Stimulated activated CD8-positive, alpha-beta memory T cell treated with anti-CD3 and anti-CD28 coated beads, Interleukin-12 subunit alpha, Interleukin-12 subunit beta, amount 100 ng/mL, for 24 hours (primary cell): ENCODE measurements around the gene FICD.
A peak's percentile ranks its signal among the peaks of the same experiment; 100 is the strongest.
"Not testable (repeated sequence)": the region's sequence is repeated elsewhere in the genome, so short reads cannot be mapped to it uniquely, and the experiment has no call there.

Experiments used
- DNase-seq: peaks from one replicate; pipeline ENCODE4 v3.0.0-alpha.2; 2020; ENCODE audit errors: extremely low read depth

FICD gene

DNA sequence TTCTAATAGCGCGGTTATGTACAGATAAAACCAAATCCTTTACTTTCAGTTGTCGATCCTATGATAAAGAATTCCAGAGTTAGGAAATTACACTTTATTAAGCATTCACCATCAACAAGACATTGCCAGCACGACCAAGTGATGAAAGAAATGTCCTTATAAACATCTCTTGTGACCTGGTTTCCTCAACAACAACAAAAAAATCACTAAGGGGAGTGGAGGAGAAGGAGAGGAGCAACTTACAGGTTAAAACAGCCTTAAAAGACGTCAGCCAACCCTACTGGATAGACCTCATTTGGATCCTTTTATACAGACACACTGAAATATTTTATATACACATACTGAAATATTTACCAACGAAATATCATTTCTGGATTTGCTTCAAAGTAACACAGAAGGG is 23.1 kb downstream of the FICD start:
- no peak for DNase-seq

DNA sequence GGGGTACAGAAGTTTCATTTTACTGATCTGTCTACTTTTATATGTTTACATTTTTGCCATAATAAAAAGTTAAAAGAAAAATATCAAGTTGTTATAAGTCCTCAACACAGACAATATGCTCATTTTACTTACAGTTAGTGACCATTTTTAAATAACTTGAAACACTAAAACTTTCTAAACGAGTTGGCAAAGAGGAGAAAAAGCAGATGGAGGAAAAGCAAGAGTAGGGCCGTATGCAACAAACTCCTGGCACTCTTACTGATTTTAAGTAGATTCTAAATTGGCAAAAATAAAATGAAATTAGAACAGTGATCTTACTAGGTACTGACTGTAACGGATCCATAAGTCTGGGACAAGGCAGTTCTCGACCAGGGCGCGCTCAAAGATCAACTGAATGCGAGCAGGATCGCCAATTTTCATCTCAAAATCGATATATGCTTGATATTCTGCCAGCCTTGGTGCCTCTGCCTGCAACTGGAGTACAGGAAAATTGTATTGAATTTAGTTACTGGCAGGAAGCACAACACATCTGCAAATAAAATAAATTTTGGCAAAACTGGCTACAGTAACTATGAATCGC is 23.6 kb downstream of the FICD start:
- DNase-seq: no peak

DNA sequence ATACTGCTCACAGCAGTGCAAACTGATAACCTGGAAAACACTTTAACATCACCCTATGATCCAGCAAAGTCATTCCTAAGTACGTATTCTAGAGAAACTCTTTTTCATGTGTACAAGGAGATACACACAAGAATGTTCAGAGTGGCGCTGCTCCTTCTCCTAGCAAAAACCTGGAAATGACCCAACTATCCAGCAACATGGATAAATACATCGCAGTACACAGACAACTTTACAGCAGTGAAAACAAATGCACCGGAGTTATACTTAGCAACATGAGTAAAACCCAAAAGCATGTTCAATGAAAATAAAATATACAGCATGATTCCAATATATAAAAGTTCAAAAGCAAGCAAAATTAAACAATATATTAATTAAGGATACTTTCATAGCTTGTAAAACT is 27.2 kb downstream of the FICD start:
- DNase-seq: no peak

DNA sequence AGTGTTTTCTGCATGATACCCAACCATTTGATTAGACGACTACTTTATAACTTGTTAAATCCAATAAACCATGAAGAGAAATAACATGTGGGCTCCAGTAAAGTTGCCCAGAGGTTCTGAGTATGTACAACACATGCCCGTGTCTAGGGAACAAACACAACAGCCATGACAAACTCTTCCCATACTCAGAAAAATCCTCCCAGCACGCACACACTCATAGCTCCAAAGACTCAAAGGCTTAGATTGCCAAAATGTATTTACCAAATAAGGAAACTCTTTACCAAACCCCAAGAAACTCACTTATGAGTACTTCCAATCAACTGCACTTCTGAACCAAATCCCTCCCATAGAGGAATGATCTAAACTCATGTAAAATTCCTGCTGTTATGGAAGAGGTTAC is 28.6 kb downstream of the FICD start:
- DNase-seq: no peak

DNA sequence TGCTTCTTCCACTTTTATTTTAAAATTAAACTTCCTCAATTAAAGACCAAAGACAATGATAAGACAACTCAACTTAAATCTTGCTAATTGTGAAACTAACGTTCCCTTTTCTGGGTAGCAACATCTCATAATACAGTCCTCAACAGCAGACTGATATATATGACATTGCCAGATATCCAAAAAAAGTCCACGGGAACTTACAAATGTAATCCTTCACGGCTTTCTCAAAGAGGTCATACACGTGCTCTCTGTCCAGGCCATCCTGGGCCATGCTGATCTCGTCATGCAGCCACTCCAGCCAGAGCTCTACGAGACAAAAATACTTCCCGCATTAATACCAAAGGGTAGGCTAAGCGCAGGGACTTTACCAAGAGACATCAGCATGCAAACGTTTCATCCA is 32.6 kb downstream of the FICD start:
- no peak for DNase-seq

DNA sequence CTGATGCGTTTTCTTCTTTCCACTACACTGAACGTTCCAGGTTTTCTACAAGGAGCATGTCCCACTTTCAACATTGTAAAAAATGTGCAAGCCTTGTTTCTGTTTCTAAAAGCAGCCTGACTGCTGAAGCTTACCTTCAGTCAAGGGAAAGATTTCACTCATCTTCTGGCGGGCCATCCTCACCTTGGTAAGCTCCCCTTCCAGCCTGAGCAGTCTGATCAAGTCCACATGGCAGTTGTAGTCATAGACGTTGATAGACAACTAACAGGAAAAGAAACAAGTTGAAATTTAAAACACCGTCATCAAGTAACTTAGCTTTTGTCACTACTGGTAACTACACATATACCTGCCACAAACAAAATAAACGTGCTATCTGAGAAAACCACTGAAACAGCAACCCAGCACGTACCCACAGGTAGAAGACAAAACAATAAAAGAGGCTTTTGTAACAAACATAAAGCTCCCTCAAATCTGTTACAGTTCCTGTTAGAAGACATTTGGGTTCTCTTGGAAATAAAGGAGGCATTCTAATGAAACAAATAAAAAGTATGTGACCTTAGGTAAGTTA is 34.0 kb downstream of the FICD start:
- DNase-seq: no peak

DNA sequence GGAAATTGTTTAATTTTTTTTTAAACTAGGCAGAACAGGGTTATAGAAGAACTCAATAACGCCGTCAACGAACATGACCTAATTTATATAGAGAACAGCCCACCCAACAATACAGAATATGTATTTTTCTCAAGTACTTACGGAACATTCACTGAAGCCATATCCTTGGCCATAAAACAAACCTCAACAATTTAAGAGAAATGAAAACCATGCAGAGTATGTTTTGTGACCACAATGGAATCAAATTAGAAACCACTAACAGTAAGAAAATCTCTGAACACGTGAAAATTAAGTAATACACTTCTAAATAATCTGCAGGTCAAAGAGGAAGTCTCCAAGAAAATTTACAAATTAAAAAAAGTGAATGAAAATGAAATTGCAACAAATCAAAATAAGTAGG is 36.5 kb downstream of the FICD start:
- no peak for DNase-seq

DNA sequence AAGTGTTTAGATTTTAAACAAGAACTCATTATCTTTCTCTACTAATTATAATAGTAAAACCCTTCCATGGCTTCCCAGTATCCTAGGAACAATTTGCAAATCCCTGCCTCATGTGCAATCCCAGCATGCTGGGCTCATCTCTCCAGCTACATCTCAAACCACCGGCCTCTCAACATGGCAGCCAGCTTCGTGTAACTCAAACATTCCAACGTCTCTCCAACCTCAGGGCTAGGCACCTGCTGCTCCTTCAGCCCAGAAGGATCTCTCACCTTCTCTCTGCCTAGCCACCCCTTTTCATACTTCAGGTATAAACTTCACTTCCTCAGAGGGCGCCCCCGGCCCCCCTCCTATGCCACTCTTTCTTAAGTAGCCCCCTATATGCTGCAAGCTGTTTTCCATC is 38.7 kb downstream of the FICD start:
- no peak for DNase-seq

DNA sequence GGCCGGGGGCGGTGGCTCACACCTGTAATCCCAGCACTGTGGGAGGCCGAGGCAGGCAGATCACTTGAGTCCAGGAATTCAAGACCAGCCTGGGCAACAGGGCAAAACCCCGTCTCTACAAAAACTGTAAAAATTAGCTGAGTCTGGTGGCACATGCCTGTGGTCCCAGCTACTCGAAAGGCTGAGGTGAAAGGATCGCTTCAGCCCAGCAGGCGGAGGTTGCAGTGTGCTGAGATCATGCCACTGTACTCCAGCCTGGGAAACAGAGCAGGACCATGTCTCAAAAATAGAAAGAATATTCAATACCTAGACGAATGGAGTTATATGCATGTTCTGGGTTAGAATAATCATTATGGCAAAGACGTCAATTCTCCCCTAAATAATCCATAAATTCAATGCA is 40.3 kb downstream of the FICD start:
- not testable (repeated sequence) for DNase-seq

DNA sequence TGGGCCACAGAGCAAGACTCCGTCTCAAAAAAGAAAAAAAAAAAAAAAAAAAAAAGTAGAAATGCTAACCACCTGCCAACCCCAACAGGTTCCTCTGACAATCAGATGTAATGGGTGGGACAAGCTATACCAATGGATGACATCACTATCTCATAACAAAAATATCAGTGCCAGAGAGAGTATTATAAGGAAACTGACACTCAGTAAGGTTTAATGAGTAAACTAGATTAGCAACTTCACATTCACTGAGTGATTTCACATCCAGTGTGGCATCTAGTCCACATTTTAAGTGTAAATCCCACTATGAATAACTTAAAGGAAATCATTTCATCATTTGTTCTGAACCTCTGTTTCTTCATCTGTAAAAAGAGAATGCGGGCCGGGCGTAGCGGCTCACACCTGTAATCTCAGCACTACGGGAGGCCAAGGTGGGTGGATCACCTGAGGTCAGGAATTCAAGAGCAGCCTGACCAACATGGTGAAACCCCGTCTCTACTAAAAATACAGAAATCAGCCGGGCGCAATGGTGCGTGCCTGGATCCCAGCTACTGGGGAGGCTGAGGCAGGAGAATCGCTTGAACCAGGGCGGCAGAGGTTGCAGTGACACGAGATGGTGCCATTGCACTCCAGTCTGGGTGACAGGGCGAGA is 44.1 kb downstream of the FICD start:
- no peak for DNase-seq

DNA sequence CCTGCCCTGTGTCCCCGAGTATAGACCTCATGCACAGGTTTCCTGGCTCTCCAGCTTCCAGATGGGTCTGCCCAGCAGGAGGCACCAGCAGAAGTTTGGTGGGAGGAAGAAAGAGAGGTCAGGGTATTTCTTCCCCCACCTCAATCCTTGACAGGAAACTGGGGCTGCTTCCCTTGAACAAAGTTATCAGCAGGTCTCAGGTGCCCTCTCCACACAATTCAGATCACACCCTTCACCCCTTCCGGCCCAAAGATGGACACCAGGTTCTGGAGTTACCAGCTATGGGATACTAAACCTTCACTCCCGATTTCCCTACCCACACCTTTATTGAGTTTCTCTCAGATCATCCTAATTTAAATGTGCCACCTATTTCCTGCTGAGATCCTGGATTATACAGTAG is 44.7 kb downstream of the FICD start:
- DNase-seq: no peak

DNA sequence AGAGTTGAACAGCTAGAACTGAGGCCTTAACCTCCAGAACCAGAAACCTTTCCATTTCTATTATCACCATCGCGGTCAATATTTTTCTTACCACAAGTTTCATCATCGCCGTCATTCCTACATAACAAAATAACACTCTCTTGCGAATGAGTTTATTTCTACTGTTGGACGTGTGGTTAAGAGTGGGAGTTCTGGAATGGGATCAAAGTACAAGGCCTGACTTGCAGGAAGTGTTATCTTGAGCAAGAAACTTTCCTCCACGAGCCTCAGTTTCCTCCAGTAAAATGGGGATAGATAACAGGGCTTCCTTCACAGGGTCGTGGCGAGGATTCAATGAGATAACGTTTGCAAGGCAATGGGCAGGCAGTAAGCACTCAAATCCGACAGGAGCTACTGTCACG is 45.2 kb downstream of the FICD start:
- DNase-seq: no peak

DNA sequence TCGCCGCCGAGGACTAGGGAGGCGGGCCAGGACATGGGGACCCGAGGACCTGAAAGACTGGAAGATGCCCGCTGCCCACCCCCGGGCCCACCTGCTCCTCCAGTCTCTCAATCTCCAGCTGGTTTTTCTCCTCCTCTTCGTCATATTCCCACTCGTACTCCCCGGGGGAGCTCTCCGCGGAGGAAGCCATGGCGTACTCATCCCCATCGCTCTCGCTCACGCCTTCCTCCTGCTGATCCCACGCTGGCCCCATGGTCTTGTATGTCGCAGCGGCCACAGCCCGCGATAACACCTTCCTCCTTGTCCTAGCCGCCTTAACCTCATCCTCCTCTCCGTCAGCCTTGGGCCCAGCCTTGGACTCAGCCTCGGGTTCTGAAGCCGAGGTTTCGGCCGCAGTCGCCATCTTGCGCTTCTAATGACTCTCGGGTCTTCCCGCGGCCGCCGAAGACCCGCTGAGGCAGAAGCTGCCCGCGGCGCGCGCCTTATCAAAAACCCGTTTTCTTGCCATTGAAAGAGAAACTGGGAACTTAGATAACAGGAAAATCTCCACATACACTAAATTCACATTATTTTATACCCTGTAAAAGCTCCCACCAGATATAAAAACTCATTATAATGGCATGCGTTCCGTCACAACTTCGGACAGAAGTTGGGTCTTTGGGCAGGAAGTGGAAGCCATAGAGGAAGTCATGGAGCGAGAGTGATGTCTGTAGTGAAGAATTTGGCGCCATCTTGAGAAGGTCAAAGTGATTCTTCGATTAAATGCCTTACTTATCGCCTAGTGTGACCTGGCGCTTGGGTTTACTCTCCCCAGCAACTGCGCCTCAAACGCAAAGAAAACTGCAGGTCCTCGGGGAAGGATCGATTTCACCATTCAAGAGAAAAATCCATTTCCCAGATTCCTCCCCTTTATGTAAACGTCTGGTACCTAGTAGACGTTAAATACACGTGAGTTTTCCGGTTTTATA is 46.0 kb downstream of the FICD start, which contains the start of gene SART3:
Gene SART3, minus strand, starts transcription at position 422 of the 968 bp plus-strand sequence. Its CDS starts 19 bp downstream, at position 403.
- peak; percentile 52 for DNase-seq

DNA sequence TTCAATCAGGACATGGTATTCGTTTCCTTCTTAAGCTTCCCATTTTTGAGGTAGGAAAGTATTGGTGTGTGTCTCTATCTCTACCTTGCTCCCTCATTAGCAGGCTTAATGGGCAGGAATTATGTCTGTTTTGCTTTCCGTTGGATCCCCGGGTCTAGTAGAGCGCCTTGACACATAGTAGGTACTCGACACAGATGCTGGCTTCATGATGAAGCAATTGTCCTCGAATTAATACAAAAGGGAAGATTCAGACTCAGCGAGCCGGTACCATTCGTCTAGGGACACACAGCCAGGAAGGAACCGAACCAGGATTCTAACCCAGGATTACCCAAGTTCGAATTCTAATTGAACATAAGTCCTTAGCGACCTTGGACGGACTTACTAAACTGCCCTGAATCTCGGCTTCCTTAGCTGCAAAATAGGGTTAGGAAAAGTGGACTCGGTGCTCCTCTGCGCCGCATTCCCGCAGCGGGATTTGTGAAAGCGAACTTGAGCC is 46.8 kb downstream of the FICD start:
- no peak for DNase-seq

DNA sequence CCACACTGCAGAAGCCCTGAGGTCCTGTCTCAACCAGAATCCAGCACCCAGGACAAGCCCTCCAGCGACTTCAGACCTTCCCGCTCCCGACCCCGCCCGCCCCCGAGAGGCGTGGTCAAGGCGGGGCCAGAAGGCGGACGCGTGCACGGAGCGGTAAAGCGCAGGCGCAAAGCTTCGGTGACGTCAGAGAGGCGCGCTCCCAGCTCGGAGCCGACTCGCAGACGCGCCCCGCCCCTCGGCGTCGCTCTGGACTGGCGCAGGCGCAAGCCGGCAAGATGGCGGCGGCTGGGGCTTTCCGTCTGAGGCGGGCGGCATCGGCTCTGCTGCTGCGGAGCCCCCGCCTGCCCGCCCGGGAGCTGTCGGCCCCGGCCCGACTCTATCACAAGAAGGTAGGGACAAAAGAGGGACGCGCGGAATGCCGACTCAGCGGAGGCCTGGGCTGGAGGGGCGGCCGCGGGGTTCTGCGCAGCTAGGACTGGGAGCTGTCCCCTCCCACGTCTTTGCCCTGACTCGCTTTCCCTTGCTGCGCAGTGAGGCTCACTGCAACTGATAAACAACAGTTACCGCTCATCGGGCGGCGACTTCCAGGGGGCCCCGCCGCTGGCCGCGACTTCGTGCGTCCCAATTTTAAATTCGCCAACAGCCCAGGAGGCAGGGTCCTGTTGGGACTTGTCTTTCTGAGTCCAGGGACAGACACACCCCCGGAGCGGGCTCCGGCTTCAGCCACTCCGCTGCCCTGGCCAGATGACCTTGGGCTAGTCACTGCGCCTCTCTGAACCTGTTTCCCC is 47.5 kb downstream of the FICD start, which contains the start of gene ISCU:
Gene ISCU, plus strand, starts transcription at position 249 of the 788 bp plus-strand sequence. Its CDS starts 27 bp downstream, at position 276.
- peak; percentile 97 for DNase-seq

DNA sequence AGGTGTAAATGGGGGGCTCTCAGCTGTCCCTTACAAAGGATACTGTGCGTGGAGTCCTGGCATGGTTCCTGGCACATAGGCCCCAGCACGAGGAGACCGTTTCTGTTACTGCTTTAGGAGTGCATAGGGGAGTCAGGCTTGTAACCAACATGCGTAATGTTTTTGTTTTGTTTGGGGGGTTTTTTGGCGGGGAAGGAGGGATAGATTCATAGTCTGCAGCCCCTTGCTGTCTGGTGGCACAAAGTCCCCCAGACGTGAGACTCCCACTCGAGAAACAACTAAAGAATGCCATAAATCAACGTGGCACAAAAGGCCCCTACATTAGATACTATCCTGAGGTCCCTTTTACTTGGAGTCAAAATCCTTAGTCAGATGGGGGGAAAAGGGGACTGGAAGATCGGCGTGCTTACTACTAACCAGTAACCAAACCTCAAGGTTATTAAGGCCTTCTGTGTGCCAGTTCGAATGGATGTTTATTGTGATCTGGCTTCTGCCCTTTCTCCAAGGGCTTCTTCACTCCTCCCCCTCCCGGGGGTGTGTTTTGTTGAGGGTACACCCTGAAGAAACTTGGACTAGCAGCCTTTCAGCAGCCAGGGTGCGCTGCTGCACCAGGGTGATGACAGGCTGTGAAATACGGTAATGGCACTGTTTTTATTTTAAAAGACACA is 48.2 kb downstream of the FICD start:
- peak; percentile 78 for DNase-seq

DNA sequence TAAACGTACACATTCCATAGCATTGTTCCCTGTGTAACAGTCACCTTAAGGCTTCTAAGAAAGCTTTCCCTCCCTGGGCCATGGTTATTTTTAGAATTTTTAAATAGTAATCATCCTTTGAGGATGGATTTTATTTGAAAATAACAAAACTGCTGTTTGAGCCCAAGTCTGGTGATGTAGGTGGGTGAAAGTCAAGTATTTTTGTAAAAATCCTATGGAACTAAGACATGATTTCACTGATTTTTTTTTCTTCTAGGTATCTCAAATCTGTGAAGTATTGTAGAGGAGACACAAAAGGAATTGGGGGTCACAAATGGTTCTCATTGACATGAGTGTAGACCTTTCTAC is 48.7 kb downstream of the FICD start:
- no peak for DNase-seq

DNA sequence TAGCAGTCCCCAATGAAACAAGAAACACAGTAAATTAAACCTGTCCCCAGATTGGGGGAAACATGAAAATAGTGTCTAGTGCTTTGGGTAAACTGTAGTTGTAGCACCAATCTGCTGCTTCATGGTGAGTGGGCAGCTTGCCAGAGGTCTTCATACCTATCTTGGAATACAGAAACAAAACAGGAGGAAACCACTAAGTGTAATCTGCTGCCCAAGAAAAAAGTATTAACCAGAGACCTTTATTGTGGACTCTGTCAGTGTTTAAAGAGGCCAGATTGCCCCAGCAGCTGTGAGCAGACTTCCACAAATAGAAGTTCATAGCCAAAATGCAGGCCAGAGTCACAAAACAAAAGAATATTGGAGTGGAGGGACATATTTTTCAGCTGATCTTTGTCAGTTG is 49.6 kb downstream of the FICD start:
- DNase-seq: no peak

DNA sequence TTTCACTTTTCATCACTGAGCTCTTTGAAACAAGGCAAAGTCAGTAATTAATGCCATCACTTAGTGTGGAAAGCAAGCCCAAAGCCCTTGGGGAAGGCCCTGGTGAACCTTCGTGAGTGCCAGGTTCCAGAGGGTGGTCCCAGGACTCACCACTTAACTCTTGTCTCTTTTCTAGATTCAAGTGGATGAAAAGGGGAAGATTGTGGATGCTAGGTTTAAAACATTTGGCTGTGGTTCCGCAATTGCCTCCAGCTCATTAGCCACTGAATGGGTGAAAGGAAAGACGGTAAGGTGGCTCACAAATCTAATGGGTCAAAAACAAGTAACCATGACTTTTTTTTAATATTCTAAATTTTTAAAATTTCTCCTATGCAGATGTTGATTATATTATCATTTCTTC is 50.1 kb downstream of the FICD start:
- no peak for DNase-seq

DNA sequence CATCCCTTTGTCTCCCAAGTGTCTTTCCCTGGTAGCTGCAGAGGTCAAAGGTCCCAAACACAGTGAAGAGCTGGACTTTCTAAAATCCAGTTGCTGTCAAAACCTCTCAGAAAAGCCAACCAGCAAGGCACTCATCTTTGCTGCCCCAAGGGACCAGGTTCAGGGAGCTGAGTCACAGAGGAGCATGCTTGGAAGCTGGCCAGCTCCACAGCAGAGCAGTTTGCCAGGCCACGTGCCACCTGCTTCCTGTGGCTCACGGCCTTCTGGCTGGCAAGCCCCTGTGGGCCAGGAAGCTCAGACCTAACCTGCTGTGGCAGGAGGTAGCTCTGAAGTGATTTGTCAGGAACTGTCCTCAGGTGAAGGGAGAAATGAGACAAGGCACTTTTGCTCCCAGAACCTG is 50.9 kb downstream of the FICD start:
- no peak for DNase-seq

DNA sequence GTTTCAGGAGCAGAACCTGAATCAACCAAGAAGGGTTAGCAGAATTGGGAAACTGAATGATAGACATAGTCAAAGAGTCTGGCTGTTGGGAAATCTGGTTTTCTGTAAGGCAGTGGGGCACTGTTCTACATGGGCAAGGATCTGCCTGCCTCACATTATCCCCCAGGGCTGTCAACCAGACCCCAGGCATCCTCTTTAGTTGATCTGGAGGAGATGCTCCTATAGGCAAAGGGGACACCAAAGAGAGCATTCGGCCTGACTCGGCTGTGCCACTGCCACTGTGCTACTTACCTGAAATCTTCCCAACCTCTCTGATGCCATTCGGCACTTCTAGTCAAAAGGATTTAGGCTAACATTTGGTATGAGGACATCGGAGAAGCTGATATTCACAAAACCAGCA is 51.4 kb downstream of the FICD start:
- no peak for DNase-seq
